WTC11 (cell line): ENCODE results near the gene MACROD2. TPM values are rescaled to one million over a fixed set of nuclear protein-coding genes. Genes with fewer than 3 reads are reported as not detected.
A peak's percentile ranks its signal among the peaks of the same experiment; 100 is the strongest.

Experiments
- ATAC-seq: fragments of 200-7000 bp; cut with Tn5 transposase; 2 replicates; pipeline ENCODE4 v1.10.0; 2021; ENCODE audit warnings: mild to moderate bottlenecking, moderate library complexity
- CTCF ChIA-PET: fragments of 300-600 bp; sonication (Branson Sonifier 250); formaldehyde crosslinking; loops from one replicate; lab custom pipeline; 2021; ENCODE audit warnings: antibody characterized with exemption; lab: Charles Lee
- POLR2A ChIA-PET: fragments of 350-600 bp; sonication (Branson Sonifier 250); formaldehyde crosslinking; loops from one replicate; lab custom pipeline; 2021; ENCODE audit warnings: antibody characterized with exemption; lab: Charles Lee
- DNase-seq: peaks from one replicate; pipeline ENCODE4 v3.0.0; 2021; ENCODE audit warnings: low spot score
- H3K27ac Mint-ChIP-seq: 2 replicates; pipeline ENCODE4 v1.8.0; 2021; ENCODE audit warnings: mixed read lengths
- H3K27me3 Mint-ChIP-seq: 2 replicates; pipeline ENCODE4 v1.8.0; 2021; ENCODE audit warnings: low read depth, mild to moderate bottlenecking, moderate library complexity, mixed read lengths
- H3K36me3 Mint-ChIP-seq: 2 replicates; pipeline ENCODE4 v1.8.0; 2021; ENCODE audit warnings: mixed read lengths
- H3K4me1 Mint-ChIP-seq: 2 replicates; pipeline ENCODE4 v1.8.0; 2022; ENCODE audit warnings: mixed read lengths
- H3K4me3 Mint-ChIP-seq: 2 replicates; pipeline ENCODE4 v1.8.0; 2021; ENCODE audit warnings: mild to moderate bottlenecking, moderate library complexity, mixed read lengths
- H3K9me3 Mint-ChIP-seq: 2 replicates; pipeline ENCODE4 v1.8.0; 2021; ENCODE audit warnings: mixed read lengths
- CBFB ChIP-seq: sonication (generic); formaldehyde crosslinking; IDR thresholded peaks from 2 replicates; pipeline ENCODE4 v1.8.1; 2022; ENCODE audit warnings: mild to moderate bottlenecking, low read depth, missing genetic modification reagents
- ELF4 ChIP-seq: sonication (generic); formaldehyde crosslinking; IDR thresholded peaks from 2 replicates; pipeline ENCODE4 v1.8.1; 2022; ENCODE audit warnings: low read depth, mild to moderate bottlenecking, moderate library complexity, missing genetic modification reagents
- ERG ChIP-seq: fragments of 250-450 bp; sonication (Bioruptor Pico); IDR thresholded peaks from 2 replicates; pipeline ENCODE4 v1.8.0; 2021; ENCODE audit warnings: mild to moderate bottlenecking
- ETV6 ChIP-seq: sonication (generic); formaldehyde crosslinking; IDR thresholded peaks from 2 replicates; pipeline ENCODE4 v1.8.1; 2022; ENCODE audit warnings: mild to moderate bottlenecking, missing genetic modification reagents
- FOXP1 ChIP-seq: sonication (generic); formaldehyde crosslinking; IDR thresholded peaks from 2 replicates; pipeline ENCODE4 v1.8.0; 2022; ENCODE audit warnings: missing genetic modification reagents, mild to moderate bottlenecking, moderate library complexity, borderline replicate concordance
- GRHL2 ChIP-seq: fragments of 250-450 bp; sonication (Bioruptor Pico); IDR thresholded peaks from 2 replicates; pipeline ENCODE4 v1.8.0; 2022; ENCODE audit warnings: mild to moderate bottlenecking, moderate library complexity; ENCODE audit not compliant: insufficient replicate concordance, severe bottlenecking
- HMGA2 ChIP-seq: fragments of 250-450 bp; sonication (Bioruptor Pico); IDR thresholded peaks from 2 replicates; pipeline ENCODE4 v1.4.0; 2021; ENCODE audit warnings: mild to moderate bottlenecking, moderate library complexity
- NR1H2 ChIP-seq: sonication (generic); formaldehyde crosslinking; IDR thresholded peaks from 2 replicates; pipeline ENCODE4 v1.9.0; 2021; ENCODE audit warnings: mild to moderate bottlenecking, moderate library complexity, missing genetic modification reagents
- NR2C2 ChIP-seq: sonication (generic); formaldehyde crosslinking; IDR thresholded peaks from 2 replicates; pipeline ENCODE4 v1.8.0; 2022; ENCODE audit warnings: mild to moderate bottlenecking, missing genetic modification reagents
- OVOL2 ChIP-seq: fragments of 250-450 bp; sonication (Bioruptor Pico); IDR thresholded peaks from 2 replicates; pipeline ENCODE4 v1.9.0; 2021; ENCODE audit warnings: mild to moderate bottlenecking, borderline replicate concordance
- RELA ChIP-seq: sonication (generic); formaldehyde crosslinking; IDR thresholded peaks from 2 replicates; pipeline ENCODE4 v1.8.1; 2022; ENCODE audit warnings: missing genetic modification reagents, mild to moderate bottlenecking, borderline replicate concordance
- SP1 ChIP-seq: sonication (generic); formaldehyde crosslinking; conservative IDR thresholded peaks from 2 replicates; pipeline ENCODE4 v1.8.1; 2022; ENCODE audit warnings: missing genetic modification reagents
- TCF7 ChIP-seq: sonication (generic); formaldehyde crosslinking; IDR thresholded peaks from 2 replicates; pipeline ENCODE4 v1.8.0; 2022; ENCODE audit warnings: mild to moderate bottlenecking, low read depth, missing genetic modification reagents, moderate library complexity
- TEAD1 ChIP-seq: sonication (generic); formaldehyde crosslinking; IDR thresholded peaks from 2 replicates; pipeline ENCODE4 v1.8.0; 2022; ENCODE audit warnings: mild to moderate bottlenecking, missing genetic modification reagents
- TP53 ChIP-seq: sonication (generic); formaldehyde crosslinking; IDR thresholded peaks from 2 replicates; pipeline ENCODE4 v1.8.1; 2023; ENCODE audit warnings: mild to moderate bottlenecking, missing genetic modification reagents
- USF1 ChIP-seq: sonication (generic); formaldehyde crosslinking; IDR thresholded peaks from 2 replicates; pipeline ENCODE4 v1.8.0; 2022; ENCODE audit warnings: mild to moderate bottlenecking, missing genetic modification reagents
- ZNF232 ChIP-seq: sonication (generic); formaldehyde crosslinking; IDR thresholded peaks from 2 replicates; pipeline ENCODE4 v1.8.0; 2022; ENCODE audit warnings: mild to moderate bottlenecking, missing genetic modification reagents
- ZNF317 ChIP-seq: sonication (generic); formaldehyde crosslinking; IDR thresholded peaks from 2 replicates; pipeline ENCODE4 v1.8.1; 2023; ENCODE audit warnings: low read depth, mild to moderate bottlenecking, moderate library complexity, missing genetic modification reagents, borderline replicate concordance
- ZNF416 ChIP-seq: fragments of 250-450 bp; sonication (Bioruptor Pico); IDR thresholded peaks from 2 replicates; pipeline ENCODE4 v1.9.0; 2021; ENCODE audit warnings: mild to moderate bottlenecking, inconsistent platforms
- ZNF423 ChIP-seq: fragments of 250-450 bp; sonication (Bioruptor Pico); IDR thresholded peaks from 2 replicates; pipeline ENCODE4 v2.1.2; 2022; ENCODE audit warnings: mild to moderate bottlenecking, moderate library complexity
- ZNF671 ChIP-seq: fragments of 250-450 bp; sonication (Bioruptor Pico); IDR thresholded peaks from 2 replicates; pipeline ENCODE4 v1.8.0; 2021; ENCODE audit warnings: mild to moderate bottlenecking
- total RNA-seq: library from RNA; stranded (reverse); gene quantifications from 3 replicates; pipeline ENCODE4 v1.2.3, GENCODE V29; 2021
- TF ChIP-seq, protein P1 (sequence below): sonication (generic); formaldehyde crosslinking; conservative IDR thresholded peaks from 2 replicates; pipeline ENCODE4 v1.8.1; 2022; ENCODE audit warnings: mild to moderate bottlenecking, missing genetic modification reagents
- TF ChIP-seq, protein P2 (sequence below): fragments of 250-450 bp; sonication (Bioruptor Pico); IDR thresholded peaks from 2 replicates; pipeline ENCODE4 v1.9.0; 2021; ENCODE audit warnings: moderate library complexity, mild to moderate bottlenecking, inconsistent platforms, borderline replicate concordance
- TF ChIP-seq, protein P3 (sequence below): fragments of 200-600 bp; IDR thresholded peaks from 2 replicates; pipeline ENCODE4 v1.8.0; 2022; ENCODE audit warnings: antibody characterized with exemption
- TF ChIP-seq, protein P4 (sequence below): fragments of 250-450 bp; sonication (Bioruptor Pico); IDR thresholded peaks from 2 replicates; pipeline ENCODE4 v1.9.0; 2021; ENCODE audit warnings: mild to moderate bottlenecking

The MACROD2 gene
- total RNA-seq, 1 experiment from 2014 or later: 4.1 TPM

- TF ChIP-seq ZNF671 (no peak), TCF7 (no peak), NR1H2 (CRISPR knock-in tag) (no peak), SP1 (no peak), ZNF317 (CRISPR knock-in tag) (no peak), FOXP1 (CRISPR knock-in tag) (no peak), OVOL2 (CRISPR knock-in tag) (no peak), USF1 (CRISPR knock-in tag) (no peak), ZNF423 (CRISPR knock-in tag) (no peak), CBFB (CRISPR knock-in tag) (no peak), ETV6 (CRISPR knock-in tag) (no peak), TEAD1 (CRISPR knock-in tag) (no peak), TP53 (no peak), RELA (no peak)
- TF ChIP-seq, protein P1, sequence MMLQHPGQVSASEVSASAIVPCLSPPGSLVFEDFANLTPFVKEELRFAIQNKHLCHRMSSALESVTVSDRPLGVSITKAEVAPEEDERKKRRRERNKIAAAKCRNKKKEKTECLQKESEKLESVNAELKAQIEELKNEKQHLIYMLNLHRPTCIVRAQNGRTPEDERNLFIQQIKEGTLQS: no peak
- TF ChIP-seq, protein P2, sequence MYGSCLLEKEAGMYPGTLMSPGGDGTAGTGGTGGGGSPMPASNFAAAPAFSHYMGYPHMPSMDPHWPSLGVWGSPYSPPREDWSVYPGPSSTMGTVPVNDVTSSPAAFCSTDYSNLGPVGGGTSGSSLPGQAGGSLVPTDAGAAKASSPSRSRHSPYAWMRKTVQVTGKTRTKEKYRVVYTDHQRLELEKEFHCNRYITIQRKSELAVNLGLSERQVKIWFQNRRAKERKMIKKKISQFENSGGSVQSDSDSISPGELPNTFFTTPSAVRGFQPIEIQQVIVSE (CRISPR knock-in tag): no peak
- TF ChIP-seq, all 79 proteins: peak for 0
- Mint-ChIP-seq H3K27ac (no peak overlapping the region), H3K36me3 (no peaks in the 10 kb centered on the region), H3K9me3 (peaks cover 8% of the 10 kb centered on the region; the same call in 1 of the 2 replicates), H3K4me1 (peaks cover 4% of the 10 kb centered on the region), H3K27me3 (no peaks in the 10 kb centered on the region), H3K4me3 (no peak overlapping the region)
- POLR2A ChIA-PET: no interaction called here
- no peak for ATAC-seq
- CTCF ChIA-PET: no interaction called here
- no peak for DNase-seq
These were observed 1711.4 kb downstream of the MACROD2 start for GRCh38 chr20:15706719-15707118.

- Mint-ChIP-seq H3K4me3 (no peak overlapping the region), H3K27me3 (no peaks in the 10 kb centered on the region), H3K27ac (no peak overlapping the region), H3K36me3 (no peaks in the 10 kb centered on the region), H3K4me1 (peaks cover 15% of the 10 kb centered on the region), H3K9me3 (no peaks in the 10 kb centered on the region)
- peak; percentile 93 for ATAC-seq
- ChIA-PET POLR2A (interaction anchor here (0.6 kb wide), 1 partner anchor 321 kb away, joined by 3 read pairs; no protein-coding TSS in a partner anchor), CTCF (interaction anchor here (2.6 to 2.8 kb wide), 2 partner anchors 9 to 221 kb away, joined by 8 to 12 read pairs; no protein-coding TSS in a partner anchor)
- no peak for TF ChIP-seq ELF4 (CRISPR knock-in tag)
- TF ChIP-seq, protein P3, sequence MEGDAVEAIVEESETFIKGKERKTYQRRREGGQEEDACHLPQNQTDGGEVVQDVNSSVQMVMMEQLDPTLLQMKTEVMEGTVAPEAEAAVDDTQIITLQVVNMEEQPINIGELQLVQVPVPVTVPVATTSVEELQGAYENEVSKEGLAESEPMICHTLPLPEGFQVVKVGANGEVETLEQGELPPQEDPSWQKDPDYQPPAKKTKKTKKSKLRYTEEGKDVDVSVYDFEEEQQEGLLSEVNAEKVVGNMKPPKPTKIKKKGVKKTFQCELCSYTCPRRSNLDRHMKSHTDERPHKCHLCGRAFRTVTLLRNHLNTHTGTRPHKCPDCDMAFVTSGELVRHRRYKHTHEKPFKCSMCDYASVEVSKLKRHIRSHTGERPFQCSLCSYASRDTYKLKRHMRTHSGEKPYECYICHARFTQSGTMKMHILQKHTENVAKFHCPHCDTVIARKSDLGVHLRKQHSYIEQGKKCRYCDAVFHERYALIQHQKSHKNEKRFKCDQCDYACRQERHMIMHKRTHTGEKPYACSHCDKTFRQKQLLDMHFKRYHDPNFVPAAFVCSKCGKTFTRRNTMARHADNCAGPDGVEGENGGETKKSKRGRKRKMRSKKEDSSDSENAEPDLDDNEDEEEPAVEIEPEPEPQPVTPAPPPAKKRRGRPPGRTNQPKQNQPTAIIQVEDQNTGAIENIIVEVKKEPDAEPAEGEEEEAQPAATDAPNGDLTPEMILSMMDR: peak; percentile 81
- TF ChIP-seq NR2C2 (CRISPR knock-in tag): no peak
- DNase-seq: peak; percentile 91
These were observed 1713.8 kb downstream of the MACROD2 start for GRCh38 chr20:15708984-15709598.

- no peaks in the 10 kb centered on the region for H3K9me3 Mint-ChIP-seq
- no peaks in the 10 kb centered on the region for H3K36me3 Mint-ChIP-seq
- ChIA-PET POLR2A (no interaction called here), CTCF (interaction anchor here (2.6 kb wide), 1 partner anchor 219 kb away, joined by 8 read pairs; no protein-coding TSS in a partner anchor)
- no peak overlapping the region for H3K4me3 Mint-ChIP-seq
- peaks cover 28% of the 10 kb centered on the region for H3K4me1 Mint-ChIP-seq
- H3K27me3 Mint-ChIP-seq: no peaks in the 10 kb centered on the region
- DNase-seq (no peak), ATAC-seq (no peak)
- H3K27ac Mint-ChIP-seq: no peak overlapping the region
- TF ChIP-seq ZNF416 (CRISPR knock-in tag) (no peak), OVOL2 (CRISPR knock-in tag) (no peak), NR2C2 (CRISPR knock-in tag) (no peak), HMGA2 (no peak), ERG (CRISPR knock-in tag) (no peak), GRHL2 (no peak), ZNF232 (CRISPR knock-in tag) (no peak)
- TF ChIP-seq, protein P4, sequence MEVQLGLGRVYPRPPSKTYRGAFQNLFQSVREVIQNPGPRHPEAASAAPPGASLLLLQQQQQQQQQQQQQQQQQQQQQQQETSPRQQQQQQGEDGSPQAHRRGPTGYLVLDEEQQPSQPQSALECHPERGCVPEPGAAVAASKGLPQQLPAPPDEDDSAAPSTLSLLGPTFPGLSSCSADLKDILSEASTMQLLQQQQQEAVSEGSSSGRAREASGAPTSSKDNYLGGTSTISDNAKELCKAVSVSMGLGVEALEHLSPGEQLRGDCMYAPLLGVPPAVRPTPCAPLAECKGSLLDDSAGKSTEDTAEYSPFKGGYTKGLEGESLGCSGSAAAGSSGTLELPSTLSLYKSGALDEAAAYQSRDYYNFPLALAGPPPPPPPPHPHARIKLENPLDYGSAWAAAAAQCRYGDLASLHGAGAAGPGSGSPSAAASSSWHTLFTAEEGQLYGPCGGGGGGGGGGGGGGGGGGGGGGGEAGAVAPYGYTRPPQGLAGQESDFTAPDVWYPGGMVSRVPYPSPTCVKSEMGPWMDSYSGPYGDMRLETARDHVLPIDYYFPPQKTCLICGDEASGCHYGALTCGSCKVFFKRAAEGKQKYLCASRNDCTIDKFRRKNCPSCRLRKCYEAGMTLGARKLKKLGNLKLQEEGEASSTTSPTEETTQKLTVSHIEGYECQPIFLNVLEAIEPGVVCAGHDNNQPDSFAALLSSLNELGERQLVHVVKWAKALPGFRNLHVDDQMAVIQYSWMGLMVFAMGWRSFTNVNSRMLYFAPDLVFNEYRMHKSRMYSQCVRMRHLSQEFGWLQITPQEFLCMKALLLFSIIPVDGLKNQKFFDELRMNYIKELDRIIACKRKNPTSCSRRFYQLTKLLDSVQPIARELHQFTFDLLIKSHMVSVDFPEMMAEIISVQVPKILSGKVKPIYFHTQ: no peak
These were observed 1715.3 kb downstream of the MACROD2 start for GRCh38 chr20:15710636-15711035.
